HG03442 (cell line): ENCODE results near the gene FGF14.
"Not testable (repeated sequence)": the region's sequence is repeated elsewhere in the genome, so short reads cannot be mapped to it uniquely, and the experiment has no call there.

Experiments
- ATAC-seq: cut with Tn5 transposase; IDR thresholded peaks from one replicate; pipeline ENCODE4 v1.9.1; 2021; ENCODE audit warnings: mild to moderate bottlenecking, moderate library complexity; ENCODE audit not compliant: unreplicated experiment

Gene FGF14

DNA sequence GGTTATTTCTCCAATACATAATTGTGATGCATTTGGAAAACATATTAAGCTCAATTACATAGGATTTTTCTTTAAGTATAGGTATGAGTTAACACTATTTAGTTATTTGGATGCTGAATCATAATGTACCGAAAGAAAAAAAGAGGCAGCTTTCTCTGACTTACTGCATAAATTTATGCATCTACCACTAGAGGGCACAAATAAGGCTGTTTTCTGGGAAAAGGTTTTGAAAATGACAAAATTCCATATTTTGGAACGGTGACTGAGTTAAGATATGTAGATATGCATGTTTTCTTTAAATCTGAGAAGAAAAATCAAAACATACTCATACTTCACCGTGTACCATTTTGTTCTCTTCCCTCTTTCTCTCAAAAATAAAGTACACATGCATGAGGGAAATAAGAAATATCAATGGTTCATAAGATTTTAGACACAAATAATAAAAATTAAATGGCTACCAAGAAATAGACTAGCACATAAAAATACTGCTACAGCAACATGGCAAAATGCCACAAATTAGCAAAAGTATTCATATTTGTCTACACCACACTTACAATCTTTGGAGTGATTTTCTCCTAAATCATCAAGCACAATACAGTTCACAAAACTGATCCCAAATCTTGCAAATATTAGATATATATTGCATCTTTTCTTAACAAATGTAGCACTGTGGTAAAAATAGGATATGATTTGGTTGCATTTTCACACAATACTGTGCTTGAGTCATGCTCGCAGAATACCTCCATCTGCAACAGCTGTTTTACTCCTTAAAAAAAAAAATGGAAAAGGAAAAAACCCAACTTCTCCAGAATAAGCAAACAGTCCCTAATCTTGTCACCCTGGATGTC is 260.0 kb downstream of the FGF14 start:
- peak; percentile 64 for ATAC-seq

DNA sequence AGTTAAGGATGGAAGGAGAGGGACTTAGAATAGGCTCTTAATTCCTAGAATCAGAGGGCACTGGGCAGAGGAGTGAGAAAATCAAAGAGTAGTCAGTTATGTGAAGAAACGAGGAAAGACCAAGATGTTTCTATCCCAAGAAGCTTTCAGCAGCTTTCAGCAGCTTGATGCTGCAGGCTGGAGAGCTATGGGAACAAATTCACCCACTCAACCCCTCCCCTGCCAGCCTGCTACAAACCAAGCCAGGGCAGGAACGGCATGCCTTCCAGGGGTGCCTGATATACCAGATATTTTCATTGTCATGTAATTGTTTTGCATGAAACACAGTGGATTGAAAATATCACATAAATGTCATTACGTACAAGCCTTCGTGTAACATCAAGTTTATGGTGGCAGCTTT is 262.2 kb downstream of the FGF14 start:
- ATAC-seq: no peak

DNA sequence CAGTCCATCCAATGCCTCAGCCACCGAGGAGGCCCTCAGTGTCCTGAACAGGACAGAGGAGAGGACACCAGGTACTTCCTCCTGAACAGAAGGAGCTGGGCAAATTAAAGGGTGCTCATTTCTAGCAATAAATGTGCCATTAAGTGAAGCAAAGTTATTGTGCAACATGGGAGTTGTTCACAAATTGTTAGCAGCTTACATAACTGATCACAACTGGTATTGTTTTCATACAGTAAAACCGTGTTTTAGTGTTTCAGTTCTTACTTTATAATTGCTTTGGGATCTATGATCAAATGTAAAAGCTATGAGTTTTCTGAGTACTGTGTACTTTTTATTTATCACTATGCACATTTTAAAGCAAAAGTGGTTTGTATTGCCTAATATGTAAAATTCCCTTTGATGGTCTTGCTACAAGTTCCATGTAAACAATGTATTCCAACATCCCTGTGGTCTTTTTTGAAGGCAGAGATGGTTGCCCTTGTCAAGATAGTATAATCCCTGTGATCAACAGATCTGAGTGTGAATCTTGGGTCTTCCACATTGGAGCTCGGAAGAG is 263.1 kb downstream of the FGF14 start:
- ATAC-seq: no peak

DNA sequence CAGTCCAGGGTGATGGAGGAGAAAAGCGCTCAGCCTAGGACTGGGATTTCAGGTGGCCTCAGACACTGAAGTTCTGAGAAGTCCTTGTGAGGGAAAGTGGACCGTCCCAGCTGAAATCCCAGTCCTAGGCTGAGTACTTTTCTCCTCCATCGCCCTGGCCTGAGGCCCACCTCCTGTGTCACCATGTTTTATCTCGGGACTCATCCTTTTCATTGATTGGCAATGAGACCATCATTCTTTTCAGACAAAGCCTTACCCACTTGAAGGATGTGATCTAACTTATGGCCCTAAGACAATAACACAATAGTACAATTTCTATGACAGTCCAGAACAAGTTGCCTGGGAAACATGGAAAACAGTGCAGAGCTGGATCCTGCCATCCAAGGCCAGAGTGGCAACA is 263.9 kb downstream of the FGF14 start:
- ATAC-seq: not testable (repeated sequence)

DNA sequence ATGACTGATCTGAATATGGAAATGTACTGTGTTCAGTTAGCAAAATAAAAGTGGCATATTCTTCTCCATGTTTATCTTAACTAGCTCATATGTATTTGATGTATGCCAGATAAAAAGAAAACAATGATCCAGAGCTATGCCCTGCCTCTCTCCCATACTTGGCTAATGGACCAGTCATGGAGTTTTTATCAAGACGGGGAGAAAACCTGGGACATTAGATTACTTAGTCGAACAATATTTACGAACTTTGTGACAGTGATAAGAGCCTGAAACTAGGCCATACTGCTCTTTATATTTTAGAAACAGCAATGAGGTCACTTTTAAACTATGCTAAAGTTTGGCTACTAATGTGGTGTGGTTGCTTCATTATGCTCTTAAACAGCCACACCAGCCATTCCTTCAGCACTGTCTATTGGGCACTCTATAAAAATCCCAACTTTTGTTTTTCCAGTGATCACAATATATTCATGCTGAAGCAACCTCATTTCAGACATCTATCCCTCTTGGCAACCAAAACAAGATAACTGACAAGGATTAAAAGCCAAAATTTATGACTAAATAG is 265.0 kb downstream of the FGF14 start:
- no peak for ATAC-seq

DNA sequence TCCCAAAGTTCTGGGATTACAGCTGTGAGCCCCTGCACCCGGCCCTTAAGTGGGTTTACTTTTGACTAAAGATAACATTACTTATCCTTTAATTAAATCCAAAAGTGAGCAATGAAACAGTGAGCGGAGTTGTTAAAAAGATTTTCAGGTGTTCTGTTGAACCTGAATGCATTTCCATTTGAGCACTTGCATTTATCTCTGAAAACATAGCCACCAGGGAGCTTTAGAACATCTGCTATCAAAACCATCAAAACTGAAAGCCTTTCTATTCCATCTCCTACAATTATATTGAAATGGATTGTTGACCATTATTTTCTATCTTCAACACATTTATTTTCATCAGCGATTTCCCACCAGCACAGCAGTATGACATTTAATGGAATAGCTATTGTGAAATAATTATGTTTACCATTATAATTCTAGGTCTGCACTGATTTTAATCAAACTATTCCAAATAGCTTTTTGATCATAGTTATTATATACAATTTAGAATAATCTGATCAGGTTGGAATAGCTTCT is 269.0 kb downstream of the FGF14 start:
- ATAC-seq: no peak

DNA sequence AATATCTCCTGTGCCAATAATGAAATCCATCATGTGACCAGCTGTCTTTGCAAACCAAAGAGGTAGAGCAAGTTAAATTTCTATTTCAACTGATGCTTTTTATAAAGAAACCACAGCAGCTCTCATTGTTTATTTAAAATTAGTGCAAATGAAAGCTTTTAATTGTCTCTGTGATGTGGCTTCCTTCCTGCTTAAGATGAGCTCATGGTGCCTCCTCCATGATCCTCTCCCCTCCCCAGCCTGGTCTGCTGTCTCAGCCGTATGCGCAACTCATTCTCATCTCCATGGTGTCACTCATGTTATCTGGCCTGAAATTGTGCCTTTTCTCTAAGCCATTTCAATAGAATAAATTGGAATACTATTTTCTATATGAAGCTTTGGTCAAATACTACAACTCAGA is 270.6 kb downstream of the FGF14 start:
- no peak for ATAC-seq

DNA sequence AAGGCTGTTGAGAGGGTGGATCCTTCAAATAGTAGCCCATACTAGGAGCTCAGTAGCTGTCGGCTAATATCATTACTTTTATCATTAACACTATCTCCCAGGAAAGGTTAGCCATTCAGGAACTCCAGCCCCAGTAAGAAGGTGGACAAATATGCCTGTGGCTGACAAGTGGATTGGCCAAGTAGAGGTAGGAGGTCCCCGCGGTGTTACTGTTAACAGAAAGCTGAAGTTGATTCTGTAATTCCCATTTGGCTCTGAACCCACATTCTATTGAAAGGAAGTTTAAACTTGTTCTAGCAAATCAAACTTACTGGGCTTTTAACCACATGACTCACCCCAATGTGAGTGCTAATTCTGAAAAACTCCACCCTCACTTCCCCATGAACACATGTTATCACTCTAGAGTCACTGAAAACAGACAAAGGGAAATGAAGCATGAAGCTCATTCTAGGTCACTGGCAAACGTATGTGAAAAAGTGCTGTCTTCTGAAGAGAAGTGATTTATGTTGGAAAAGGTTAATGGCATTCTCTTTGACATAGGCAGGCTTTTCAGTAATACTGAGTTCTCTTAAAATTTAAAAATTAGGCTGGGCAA is 273.5 kb downstream of the FGF14 start:
- peak; percentile 75 for ATAC-seq

DNA sequence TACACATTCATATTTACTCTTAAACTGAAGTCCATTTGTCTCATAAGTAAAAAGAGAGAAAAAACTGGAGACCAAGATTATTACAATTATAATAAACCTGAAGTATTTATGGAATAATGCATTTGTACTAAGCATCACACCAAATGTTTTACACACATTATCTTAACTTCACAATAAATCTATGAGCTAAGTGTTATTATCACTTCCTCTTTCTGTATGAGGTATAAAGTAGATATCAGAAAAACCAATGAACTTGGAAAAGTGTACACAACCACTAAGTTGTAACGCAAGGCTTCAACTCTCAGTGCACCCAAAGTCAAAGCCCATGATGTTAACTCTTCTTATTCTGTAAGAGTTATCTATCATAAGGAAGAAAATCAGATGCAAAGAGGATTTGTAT is 274.7 kb downstream of the FGF14 start:
- no peak for ATAC-seq

DNA sequence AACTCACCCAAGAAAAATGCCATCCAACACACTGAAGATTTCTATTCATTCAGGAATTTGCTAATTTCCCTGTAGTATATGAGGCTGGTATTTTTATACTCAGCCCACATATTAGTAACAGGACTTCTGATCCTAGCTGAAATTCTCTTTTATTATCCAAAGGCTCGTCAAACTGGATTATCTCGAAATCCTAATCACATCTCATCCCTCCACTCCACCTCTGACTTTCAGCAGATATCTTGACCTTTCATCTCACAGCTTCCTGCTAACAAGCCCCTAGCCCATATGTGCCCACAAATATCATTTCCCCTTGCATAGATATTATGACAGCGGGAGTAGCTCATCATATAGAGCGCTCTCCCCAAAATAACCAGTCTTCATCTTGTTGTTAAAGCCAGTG is 279.7 kb downstream of the FGF14 start:
- no peak for ATAC-seq

DNA sequence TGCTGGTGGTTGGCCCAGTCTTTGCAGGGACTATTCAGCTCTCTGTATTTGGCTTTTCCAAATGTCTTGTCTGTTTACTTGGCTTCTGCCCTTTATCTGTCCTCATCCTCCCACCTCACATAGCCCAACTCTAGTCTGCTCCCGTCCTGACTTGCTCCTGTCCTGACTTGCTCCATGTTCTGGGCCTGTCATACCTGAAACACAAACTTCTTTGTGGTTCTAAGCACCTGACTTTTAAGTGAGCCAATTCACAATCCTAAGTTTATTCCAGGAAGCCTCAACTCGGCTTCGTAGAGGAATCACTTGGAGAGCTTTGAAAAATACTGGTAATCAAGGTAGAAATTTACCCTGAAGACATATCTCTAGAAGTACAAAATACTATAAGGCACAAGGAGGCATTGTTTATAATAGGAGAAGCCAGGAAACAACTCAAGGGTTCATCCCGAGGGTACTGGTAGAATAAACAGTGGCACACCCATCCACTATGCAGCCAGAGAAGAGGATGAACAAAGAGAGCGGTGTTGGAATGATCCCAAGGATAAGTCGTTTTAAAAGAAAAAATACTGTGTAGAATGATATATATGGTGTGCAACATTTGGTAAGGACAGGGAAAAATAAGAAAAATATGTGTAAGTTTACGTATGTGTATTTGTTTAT is 284.5 kb downstream of the FGF14 start:
- no peak for ATAC-seq

DNA sequence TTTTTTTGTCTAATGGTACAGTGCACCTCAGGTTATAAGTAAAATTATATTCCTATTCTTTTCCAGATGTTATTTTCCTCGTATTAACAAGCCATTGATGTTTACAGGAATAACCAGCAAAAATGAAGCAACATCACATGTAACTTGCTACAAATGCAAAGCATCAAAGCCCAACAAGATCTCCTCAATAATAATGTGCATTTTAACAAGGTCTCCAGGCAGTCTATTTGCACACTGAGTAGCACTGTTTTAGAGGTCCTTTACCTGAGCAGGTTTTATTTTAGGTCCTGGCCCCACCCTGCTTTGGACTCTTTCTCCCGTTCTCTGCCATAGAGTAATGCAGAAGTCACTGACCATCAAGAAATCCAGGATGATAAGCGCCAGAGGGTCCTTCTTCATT is 298.4 kb downstream of the FGF14 start:
- no peak for ATAC-seq

DNA sequence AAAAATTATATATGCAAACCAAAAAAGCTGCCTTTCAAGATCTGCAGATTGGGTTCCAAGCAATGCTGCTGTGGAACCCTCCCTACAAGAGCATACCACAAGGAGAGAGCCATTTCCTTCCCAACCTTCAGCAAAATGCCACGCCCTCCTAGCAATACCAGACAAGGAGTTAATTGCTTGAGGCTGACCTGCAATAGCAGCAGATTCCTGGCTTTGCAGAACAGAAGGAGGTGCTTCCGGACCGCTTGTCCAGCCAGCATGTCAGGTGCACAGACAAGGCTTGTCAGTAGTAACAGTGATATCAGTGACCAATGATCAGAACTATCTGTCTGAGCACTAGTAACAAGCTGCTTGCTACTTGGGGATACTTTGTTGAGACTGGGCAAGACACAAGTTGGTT is 301.6 kb downstream of the FGF14 start:
- ATAC-seq: no peak

DNA sequence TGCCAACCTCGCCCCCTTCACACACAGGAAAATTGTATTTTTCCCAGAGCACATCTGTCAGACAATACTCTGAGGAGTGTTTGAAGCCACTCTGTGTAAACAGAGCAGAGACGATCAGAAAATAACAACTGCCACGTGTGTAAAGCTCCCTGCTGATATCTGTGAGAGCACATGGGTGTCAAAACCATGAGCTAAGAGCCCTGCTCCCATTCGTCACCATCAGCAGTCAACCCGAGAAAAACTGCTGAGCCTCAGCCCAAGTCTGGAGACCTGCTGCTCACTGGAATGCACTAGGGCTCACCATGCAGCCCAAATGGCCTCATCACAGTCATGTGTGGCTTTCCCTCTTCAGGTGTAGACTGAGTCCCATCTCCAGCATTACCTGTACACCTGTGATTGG is 304.1 kb downstream of the FGF14 start:
- no peak for ATAC-seq

DNA sequence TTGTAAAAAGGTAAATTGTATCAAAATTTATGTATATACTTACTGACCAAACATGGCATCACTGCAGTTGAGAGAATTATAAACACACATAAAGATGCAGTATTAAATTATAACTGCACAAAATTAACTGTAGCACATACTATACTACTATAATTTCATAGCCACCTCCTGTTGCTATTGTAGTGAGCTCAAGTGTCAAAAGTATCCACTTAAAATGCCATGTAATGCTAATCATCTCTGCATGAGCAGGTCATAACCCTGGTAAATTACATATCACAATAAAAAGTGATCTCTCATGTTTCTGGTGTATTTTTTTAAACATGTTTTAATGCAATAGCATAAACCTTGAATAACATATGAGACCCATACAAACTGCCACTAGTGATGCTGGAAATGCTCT is 308.6 kb downstream of the FGF14 start:
- not testable (repeated sequence) for ATAC-seq

DNA sequence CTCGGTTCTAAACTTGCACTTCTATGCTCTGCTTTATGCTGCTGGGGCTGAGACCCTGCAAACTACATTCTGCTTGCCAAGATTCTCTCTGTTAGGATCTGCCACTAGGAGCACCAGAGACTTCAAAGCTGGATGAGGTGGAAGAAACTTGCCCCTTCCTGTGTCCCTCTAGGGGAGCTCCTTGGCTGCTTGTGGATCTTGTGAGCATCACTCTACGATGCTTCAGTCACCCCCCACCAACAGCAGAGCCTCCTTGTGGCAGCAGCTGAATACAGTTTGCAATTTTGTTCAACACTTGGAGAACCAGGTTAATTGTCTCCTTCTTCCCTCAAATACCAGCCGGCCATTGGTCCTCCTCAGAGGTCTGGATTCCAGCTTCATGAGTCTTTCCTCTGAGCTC is 310.6 kb downstream of the FGF14 start:
- ATAC-seq: no peak

DNA sequence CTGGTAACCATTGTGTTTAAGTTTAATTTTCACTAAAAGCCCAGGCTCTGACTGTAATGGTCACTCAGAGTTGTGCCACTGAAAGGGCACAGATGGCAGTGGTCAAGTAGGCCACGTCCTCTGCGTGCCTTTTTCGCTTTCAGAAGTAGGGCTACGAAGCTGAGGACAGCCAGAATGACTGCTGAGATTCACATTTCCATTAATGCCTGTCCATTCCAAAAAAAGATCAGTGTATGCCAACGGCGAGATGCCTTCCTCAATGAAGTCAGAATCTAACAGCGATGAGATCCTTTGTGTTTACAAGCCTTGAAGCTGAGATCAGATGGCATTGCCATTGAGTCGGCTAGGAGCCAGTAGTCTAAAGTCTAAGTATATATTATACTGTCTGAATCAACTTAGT is 311.3 kb downstream of the FGF14 start:
- ATAC-seq: no peak

DNA sequence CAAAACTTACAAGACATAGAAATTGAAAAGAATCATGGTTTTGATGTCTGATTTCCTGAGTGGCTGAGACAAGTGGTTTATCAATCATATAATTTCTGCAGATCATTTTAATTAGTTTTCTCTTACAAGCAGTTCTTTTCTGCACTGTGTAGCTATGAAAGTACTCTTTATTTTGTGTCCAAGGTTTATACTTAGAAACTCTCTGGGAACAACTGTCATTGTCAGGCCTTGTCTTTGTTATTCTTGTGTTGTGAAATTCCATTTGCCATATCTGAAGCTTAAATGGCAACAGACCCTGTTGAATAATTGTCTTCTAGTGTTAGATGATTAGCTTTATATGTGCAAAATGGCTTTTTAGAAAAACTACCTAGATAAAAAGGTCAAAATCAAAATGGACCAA is 312.1 kb downstream of the FGF14 start:
- no peak for ATAC-seq

DNA sequence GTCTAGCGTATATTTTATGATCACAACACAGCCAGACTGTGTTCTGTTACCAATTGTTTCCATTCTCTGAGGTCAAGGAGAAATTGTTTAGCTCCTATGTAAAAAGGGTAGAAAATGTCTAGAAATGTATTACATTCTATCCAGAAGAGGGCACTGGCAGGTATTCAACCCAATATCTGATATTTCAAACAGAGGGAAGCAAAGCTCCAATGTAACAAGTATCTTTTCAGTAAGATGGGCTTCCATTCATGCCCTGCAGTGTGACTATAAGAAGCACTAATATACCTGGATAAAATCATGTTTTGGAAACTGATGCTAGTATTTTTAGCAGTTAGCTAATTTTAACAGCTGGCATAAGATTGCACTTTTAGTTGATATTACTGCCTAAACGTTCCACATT is 312.7 kb downstream of the FGF14 start:
- no peak for ATAC-seq

DNA sequence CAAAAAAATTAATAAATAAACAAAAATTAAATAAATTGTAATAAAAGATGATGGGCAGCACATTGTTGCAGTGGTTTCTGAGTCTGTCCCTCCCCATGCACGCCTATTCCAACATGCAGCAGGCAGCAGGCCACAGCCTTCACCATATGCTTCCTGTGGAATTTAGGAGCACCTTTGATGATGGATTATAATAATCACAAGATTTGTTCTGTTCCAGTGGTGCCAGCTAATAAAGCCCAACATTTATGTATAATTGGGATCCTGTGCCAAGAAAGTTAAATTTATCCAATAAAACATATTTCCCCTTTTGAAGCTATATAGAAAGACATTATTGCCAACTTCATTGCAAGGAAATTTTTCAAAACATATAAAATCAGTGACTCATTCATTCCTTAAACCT is 328.6 kb downstream of the FGF14 start:
- ATAC-seq: no peak

DNA sequence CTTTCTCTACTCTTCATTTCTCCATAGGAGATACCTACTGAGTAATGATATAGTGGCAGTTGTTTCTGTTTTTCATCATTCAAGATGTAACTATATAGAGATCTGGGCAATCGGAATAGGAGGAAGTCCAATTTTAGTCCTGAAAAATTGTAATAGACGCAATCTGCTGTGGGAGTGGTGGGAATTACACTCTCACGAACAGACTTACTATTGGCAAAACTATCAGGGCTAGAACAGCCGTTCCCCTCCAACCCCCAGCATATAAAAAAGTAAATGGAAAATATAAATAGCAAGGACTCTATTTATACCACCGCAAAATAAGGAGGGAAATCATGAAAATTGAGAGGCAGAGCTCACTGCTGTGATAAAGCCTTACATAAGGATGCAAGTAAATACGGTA is 330.1 kb downstream of the FGF14 start:
- ATAC-seq: no peak
